Measurements from ENCODE around the gene SPG7. TPM values are rescaled to one million over a fixed set of nuclear protein-coding genes. Genes with fewer than 3 reads are reported as not detected.

Gene SPG7
- total and polyA plus RNA-seq, 4 donors = 34.5 to 102 (median 49.5) TPM

DNA sequence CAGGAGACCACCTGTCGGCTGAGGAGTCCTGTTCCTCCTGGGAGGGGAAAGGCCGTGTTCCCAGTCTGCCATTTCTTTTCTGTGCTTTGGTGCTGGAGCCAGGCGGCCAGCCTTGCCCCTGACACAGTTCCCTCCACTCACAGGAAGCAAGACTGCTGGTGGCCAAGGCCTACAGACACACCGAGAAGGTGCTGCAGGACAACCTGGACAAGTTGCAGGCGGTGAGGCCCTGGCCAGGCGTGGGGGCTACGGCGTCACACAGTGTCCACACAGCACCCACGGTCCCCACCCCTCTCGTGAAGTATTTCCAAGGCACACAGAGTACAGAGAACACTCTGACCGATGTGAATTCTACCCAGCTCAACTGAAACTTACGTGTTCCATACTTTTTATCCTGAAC is 46.1 kb downstream of the SPG7 start (continued):
- TF ChIP-seq, protein P1, sequence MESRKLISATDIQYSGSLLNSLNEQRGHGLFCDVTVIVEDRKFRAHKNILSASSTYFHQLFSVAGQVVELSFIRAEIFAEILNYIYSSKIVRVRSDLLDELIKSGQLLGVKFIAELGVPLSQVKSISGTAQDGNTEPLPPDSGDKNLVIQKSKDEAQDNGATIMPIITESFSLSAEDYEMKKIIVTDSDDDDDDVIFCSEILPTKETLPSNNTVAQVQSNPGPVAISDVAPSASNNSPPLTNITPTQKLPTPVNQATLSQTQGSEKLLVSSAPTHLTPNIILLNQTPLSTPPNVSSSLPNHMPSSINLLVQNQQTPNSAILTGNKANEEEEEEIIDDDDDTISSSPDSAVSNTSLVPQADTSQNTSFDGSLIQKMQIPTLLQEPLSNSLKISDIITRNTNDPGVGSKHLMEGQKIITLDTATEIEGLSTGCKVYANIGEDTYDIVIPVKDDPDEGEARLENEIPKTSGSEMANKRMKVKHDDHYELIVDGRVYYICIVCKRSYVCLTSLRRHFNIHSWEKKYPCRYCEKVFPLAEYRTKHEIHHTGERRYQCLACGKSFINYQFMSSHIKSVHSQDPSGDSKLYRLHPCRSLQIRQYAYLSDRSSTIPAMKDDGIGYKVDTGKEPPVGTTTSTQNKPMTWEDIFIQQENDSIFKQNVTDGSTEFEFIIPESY (IDR thresholded peaks at IDR 0.05) = no peak
- TF ChIP-seq TAF1 (conservative IDR thresholded peaks at IDR 0.05) = no peak
- TF ChIP-seq HNF4A (conservative IDR thresholded peaks at IDR 0.05) = no peak
- TF ChIP-seq FOXA1 (IDR thresholded peaks at IDR 0.05) = no peak
- TF ChIP-seq, protein P2, sequence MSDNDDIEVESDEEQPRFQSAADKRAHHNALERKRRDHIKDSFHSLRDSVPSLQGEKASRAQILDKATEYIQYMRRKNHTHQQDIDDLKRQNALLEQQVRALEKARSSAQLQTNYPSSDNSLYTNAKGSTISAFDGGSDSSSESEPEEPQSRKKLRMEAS (IDR thresholded peaks at IDR 0.05) = no peak

DNA sequence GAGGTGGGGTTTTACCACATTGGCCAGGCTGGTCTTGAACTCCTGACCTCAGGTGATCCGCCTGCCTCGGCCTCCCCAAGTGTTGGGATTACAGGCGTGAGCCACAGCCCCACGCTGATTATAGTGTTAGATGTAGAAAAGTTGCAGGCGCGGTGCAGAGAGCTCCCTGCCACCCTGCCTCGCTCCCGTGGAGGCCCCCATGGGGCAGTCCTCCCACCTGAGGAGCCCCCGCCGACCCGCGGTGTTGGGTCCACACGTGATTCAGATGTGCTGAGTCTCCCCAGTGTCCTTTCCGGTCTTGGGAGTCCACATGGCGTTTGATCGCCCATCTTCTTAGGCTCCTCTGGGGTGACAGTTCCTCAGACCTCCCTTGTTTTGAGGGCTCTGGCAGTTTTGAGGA is 47.1 kb downstream of the SPG7 start:
- 96% methylated on average over 16 of the region's 16 CpGs for WGBS
- peaks cover 7 to 47% (median 19%) of the 10 kb centered on the region in 4 donors for H3K36me3 ChIP-seq (ENCODE audit: control insufficient read depth in 4 of 4, insufficient read depth in 3 of 4, low read depth in 1 of 4, low read length in 3 of 4)
- H3K9ac ChIP-seq (ENCODE audit: low read depth in 1 of 2, low read length in 2 of 2) = no peak overlapping the region
- no peaks in the 10 kb centered on the region for H3K9me3 ChIP-seq (ENCODE audit: control insufficient read depth in 4 of 4, low read length in 3 of 4)
- peaks cover 4 to 11% (median 8%) of the 10 kb centered on the region in 4 donors for H3K4me1 ChIP-seq (ENCODE audit: control insufficient read depth in 4 of 4, insufficient read depth in 4 of 4, low read length in 3 of 4)
- H3K4me3 ChIP-seq (ENCODE audit: low read depth in 1 of 3, low read length in 3 of 3) = no peak overlapping the region
- no peaks in the 10 kb centered on the region for H3K27me3 ChIP-seq (ENCODE audit: control insufficient read depth in 4 of 4, insufficient read depth in 4 of 4, low read length in 3 of 4)
- no peak overlapping the region for H3K27ac ChIP-seq (ENCODE audit: low read depth in 1 of 2, low read length in 2 of 2)
- TF ChIP-seq JUND (IDR thresholded peaks at IDR 0.05) = no peak
- TF ChIP-seq GABPA (IDR thresholded peaks at IDR 0.05 in 1 of 2, conservative IDR thresholded peaks at IDR 0.05 in 1 of 2) = no peak
- no peak for TF ChIP-seq SP1 (IDR thresholded peaks at IDR 0.05)
- no peak for TF ChIP-seq HNF4G (IDR thresholded peaks at IDR 0.05)
- TF ChIP-seq FOXA2 (IDR thresholded peaks at IDR 0.05) = no peak
- TF ChIP-seq, protein P3, sequence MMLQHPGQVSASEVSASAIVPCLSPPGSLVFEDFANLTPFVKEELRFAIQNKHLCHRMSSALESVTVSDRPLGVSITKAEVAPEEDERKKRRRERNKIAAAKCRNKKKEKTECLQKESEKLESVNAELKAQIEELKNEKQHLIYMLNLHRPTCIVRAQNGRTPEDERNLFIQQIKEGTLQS (IDR thresholded peaks at IDR 0.05) = no peak
- TF ChIP-seq TAF1 (conservative IDR thresholded peaks at IDR 0.05) = no peak
- TF ChIP-seq, protein P1 (IDR thresholded peaks at IDR 0.05) = no peak
- no peak for TF ChIP-seq HNF4A (conservative IDR thresholded peaks at IDR 0.05)
- TF ChIP-seq, protein P2 (IDR thresholded peaks at IDR 0.05) = no peak
- DNase-seq (ENCODE audit: low spot score) = no peak

DNA sequence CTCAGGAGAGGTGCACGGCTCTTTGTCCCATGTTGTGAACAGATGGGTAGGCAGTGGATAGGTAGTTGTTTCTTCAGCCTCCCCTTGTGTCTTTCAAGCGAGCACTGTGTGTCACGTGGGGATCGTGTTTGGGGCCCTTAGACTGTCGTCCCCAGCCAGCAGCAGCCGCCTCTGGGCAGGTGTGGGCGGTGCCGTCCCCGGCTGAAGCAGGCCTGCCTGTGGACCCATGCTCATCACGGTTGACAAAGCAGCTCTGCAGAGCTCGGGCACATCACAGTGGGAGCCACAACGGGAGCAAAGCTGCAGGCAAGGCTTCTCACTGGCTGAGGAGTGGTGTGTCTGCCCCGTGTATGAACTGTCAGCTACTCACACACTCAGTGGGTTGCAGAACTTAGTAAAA is 47.6 kb downstream of the SPG7 start:
- Histone ChIP-seq H3K9me3 (ENCODE audit: control insufficient read depth in 4 of 4, low read length in 3 of 4) (no peaks in the 10 kb centered on the region), H3K4me3 (ENCODE audit: low read depth in 1 of 3, low read length in 3 of 3) (no peak overlapping the region), H3K27me3 (ENCODE audit: control insufficient read depth in 4 of 4, insufficient read depth in 4 of 4, low read length in 3 of 4) (no peaks in the 10 kb centered on the region), H3K36me3 (ENCODE audit: control insufficient read depth in 4 of 4, insufficient read depth in 3 of 4, low read depth in 1 of 4, low read length in 3 of 4) (peaks cover 7 to 46% (median 18%) of the 10 kb centered on the region in 4 donors), H3K9ac (ENCODE audit: low read depth in 1 of 2, low read length in 2 of 2) (no peak overlapping the region), H3K27ac (ENCODE audit: low read depth in 1 of 2, low read length in 2 of 2) (no peak overlapping the region), H3K4me1 (ENCODE audit: control insufficient read depth in 4 of 4, insufficient read depth in 4 of 4, low read length in 3 of 4) (peaks cover 4 to 11% (median 8%) of the 10 kb centered on the region in 4 donors)
- 92% methylated on average over 13 of the region's 13 CpGs for WGBS
- no peak for DNase-seq (ENCODE audit: low spot score)
- no peak for TF ChIP-seq FOXA1 (IDR thresholded peaks at IDR 0.05)
- no peak for TF ChIP-seq TAF1 (conservative IDR thresholded peaks at IDR 0.05)
- no peak for TF ChIP-seq FOXA2 (IDR thresholded peaks at IDR 0.05)
- no peak for TF ChIP-seq HNF4A (conservative IDR thresholded peaks at IDR 0.05)
- TF ChIP-seq, protein P2 (IDR thresholded peaks at IDR 0.05) = no peak
- no peak for TF ChIP-seq GABPA (IDR thresholded peaks at IDR 0.05 in 1 of 2, conservative IDR thresholded peaks at IDR 0.05 in 1 of 2)
- TF ChIP-seq, protein P4, sequence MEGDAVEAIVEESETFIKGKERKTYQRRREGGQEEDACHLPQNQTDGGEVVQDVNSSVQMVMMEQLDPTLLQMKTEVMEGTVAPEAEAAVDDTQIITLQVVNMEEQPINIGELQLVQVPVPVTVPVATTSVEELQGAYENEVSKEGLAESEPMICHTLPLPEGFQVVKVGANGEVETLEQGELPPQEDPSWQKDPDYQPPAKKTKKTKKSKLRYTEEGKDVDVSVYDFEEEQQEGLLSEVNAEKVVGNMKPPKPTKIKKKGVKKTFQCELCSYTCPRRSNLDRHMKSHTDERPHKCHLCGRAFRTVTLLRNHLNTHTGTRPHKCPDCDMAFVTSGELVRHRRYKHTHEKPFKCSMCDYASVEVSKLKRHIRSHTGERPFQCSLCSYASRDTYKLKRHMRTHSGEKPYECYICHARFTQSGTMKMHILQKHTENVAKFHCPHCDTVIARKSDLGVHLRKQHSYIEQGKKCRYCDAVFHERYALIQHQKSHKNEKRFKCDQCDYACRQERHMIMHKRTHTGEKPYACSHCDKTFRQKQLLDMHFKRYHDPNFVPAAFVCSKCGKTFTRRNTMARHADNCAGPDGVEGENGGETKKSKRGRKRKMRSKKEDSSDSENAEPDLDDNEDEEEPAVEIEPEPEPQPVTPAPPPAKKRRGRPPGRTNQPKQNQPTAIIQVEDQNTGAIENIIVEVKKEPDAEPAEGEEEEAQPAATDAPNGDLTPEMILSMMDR (IDR thresholded peaks at IDR 0.05; ENCODE audit: low read depth, low read length, missing input control) = no peak
- TF ChIP-seq, protein P5, sequence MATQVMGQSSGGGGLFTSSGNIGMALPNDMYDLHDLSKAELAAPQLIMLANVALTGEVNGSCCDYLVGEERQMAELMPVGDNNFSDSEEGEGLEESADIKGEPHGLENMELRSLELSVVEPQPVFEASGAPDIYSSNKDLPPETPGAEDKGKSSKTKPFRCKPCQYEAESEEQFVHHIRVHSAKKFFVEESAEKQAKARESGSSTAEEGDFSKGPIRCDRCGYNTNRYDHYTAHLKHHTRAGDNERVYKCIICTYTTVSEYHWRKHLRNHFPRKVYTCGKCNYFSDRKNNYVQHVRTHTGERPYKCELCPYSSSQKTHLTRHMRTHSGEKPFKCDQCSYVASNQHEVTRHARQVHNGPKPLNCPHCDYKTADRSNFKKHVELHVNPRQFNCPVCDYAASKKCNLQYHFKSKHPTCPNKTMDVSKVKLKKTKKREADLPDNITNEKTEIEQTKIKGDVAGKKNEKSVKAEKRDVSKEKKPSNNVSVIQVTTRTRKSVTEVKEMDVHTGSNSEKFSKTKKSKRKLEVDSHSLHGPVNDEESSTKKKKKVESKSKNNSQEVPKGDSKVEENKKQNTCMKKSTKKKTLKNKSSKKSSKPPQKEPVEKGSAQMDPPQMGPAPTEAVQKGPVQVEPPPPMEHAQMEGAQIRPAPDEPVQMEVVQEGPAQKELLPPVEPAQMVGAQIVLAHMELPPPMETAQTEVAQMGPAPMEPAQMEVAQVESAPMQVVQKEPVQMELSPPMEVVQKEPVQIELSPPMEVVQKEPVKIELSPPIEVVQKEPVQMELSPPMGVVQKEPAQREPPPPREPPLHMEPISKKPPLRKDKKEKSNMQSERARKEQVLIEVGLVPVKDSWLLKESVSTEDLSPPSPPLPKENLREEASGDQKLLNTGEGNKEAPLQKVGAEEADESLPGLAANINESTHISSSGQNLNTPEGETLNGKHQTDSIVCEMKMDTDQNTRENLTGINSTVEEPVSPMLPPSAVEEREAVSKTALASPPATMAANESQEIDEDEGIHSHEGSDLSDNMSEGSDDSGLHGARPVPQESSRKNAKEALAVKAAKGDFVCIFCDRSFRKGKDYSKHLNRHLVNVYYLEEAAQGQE (IDR thresholded peaks at IDR 0.05) = no peak
- TF ChIP-seq, protein P1 (IDR thresholded peaks at IDR 0.05) = no peak
- TF ChIP-seq JUND (IDR thresholded peaks at IDR 0.05) = no peak
- no peak for TF ChIP-seq YY1 (IDR thresholded peaks at IDR 0.05)
- TF ChIP-seq, protein P3 (IDR thresholded peaks at IDR 0.05) = no peak
